Measurements from ENCODE around the gene SERPINI1. TPM values are rescaled to one million over a fixed set of nuclear protein-coding genes. Genes with fewer than 3 reads are reported as not detected.

The SERPINI1 gene
- polyA plus RNA-seq, 6 donors from 2014 or later = 35.3 to 61.8 (median 47.0) TPM

DNA sequence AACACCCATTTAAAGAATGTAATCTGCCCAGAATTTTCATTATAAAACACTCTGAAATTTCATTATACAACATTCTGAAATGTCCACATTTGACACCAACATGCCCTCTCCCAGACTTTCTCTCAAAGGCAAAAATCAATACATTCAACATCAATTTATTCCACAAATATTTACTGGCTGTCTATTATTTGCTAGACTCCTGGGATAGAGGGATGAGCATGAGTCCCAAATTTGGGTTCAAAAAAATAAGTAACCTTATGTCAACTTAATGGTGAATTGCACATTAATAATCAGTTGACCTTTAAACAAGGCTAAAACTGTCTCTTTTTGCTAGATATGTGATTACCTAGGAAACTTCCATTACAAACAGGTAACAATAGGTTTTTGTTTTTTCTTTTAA is 109.0 kb downstream of the SERPINI1 start:
- Mint-ChIP-seq H3K36me3 (no peaks in the 10 kb centered on the region), H3K4me1 (peaks cover 15 to 33% (median 33%) of the 10 kb centered on the region in 3 donors), H3K27me3 (no peaks in the 10 kb centered on the region), H3K27ac (peak overlapping the region; percentile 84 to 93 (median 88)), H3K4me3 (peak overlapping the region in 1 of 8 donors; percentile 64), H3K9me3 (peaks cover 0 to 5% (median 0%) of the 10 kb centered on the region in 7 donors)
- ATAC-seq (ENCODE audit: low read depth in 2 of 2) = no peak
- no peak for DNase-seq

GRCh38 chr3:167851171-167851570 is 115.7 kb downstream of the SERPINI1 start:
- no peak for DNase-seq
- Mint-ChIP-seq H3K27me3 (no peaks in the 10 kb centered on the region), H3K4me1 (no peaks in the 10 kb centered on the region), H3K36me3 (no peaks in the 10 kb centered on the region), H3K4me3 (no peak overlapping the region), H3K27ac (peak overlapping the region in 1 of 6 donors; percentile 82), H3K9me3 (peaks cover 0 to 5% (median 0%) of the 10 kb centered on the region in 7 donors)
- ATAC-seq (ENCODE audit: low read depth in 2 of 2) = no peak

DNA sequence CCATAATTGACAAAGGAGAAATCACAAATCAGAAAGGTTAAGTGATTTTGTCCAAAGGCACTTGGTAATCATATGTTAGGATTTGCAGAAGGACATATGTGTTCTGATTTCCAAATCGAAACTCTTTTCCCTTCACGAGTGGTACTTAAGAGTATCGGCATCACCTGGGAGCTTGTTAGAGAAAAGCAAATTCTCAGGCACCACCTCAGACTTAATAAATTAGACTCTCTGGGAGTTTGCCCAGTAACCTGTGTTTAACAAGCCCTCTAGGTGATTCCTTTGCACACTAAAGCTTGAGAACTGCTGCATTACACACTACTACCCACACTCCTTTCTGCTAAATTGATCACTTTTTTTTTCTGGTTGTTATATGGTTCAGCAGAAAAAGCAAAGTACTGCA is 116.2 kb downstream of the SERPINI1 start:
- no peaks in the 10 kb centered on the region for H3K4me1 Mint-ChIP-seq
- no peaks in the 10 kb centered on the region for H3K27me3 Mint-ChIP-seq
- no peak overlapping the region for H3K27ac Mint-ChIP-seq
- no peaks in the 10 kb centered on the region for H3K36me3 Mint-ChIP-seq
- H3K4me3 Mint-ChIP-seq = no peak overlapping the region
- ATAC-seq (ENCODE audit: low read depth in 2 of 2) (no peak), DNase-seq (no peak)
- peaks cover 0 to 5% (median 0%) of the 10 kb centered on the region in 7 donors for H3K9me3 Mint-ChIP-seq

DNA sequence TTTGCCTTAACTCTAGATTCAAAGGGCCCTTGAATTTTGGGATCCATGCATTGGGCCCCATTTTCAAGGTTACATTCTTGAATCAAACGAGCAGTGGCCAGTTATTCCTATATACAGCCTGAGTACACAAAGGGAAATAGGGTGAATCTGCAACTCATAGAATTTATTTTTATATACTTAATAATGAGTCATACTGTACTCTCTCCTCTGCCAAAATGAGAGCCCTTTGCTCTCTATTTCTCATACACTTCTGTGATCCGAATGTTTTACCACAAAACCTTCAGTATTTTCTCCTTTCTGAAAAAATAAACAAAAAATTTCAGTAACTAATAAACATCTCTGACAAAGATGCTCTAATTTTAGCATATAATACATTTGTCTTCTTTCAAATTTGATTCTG is 116.7 kb downstream of the SERPINI1 start:
- H3K36me3 Mint-ChIP-seq = no peaks in the 10 kb centered on the region
- DNase-seq = no peak
- no peak overlapping the region for H3K4me3 Mint-ChIP-seq
- H3K9me3 Mint-ChIP-seq = peaks cover 0 to 5% (median 0%) of the 10 kb centered on the region in 7 donors
- no peaks in the 10 kb centered on the region for H3K4me1 Mint-ChIP-seq
- H3K27me3 Mint-ChIP-seq = no peaks in the 10 kb centered on the region
- ATAC-seq (ENCODE audit: low read depth in 2 of 2) = no peak
- H3K27ac Mint-ChIP-seq = no peak overlapping the region

- H3K36me3 Mint-ChIP-seq = no peaks in the 10 kb centered on the region
- no peaks in the 10 kb centered on the region for H3K27me3 Mint-ChIP-seq
- DNase-seq = no peak
- no peak for ATAC-seq (ENCODE audit: low read depth in 2 of 2)
- no peak overlapping the region for H3K4me3 Mint-ChIP-seq
- H3K9me3 Mint-ChIP-seq = peaks cover 0 to 1% (median 0%) of the 10 kb centered on the region in 7 donors
- peak overlapping the region in 1 of 6 donors; percentile 6 for H3K27ac Mint-ChIP-seq
- H3K4me1 Mint-ChIP-seq = no peaks in the 10 kb centered on the region
Measured at GRCh38 chr3:167854063-167854462, 118.5 kb downstream of the SERPINI1 start.

DNA sequence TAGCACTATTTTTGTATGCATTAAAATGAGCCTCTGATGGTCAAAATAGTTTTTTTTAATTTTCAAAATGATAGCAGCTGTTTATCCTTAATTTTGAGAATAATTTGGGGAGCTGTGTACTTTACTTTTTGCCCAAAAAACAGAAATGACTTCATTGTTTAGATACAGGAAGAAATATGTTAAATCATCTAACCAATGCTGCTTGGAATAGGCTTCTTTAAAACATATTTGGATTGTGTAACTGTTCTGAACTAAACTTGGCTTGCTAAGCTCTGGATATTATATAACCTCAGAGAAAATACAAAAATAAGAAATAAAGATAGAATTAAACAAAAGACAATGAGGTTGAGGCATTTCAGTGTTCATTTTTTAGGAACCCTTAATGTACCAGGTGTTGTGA is 119.3 kb downstream of the SERPINI1 start:
- Mint-ChIP-seq H3K27me3 (no peaks in the 10 kb centered on the region), H3K4me3 (no peak overlapping the region), H3K9me3 (peaks cover 0 to 1% (median 0%) of the 10 kb centered on the region in 7 donors), H3K4me1 (peaks cover 0 to 7% (median 5%) of the 10 kb centered on the region in 3 donors), H3K27ac (no peak overlapping the region), H3K36me3 (no peaks in the 10 kb centered on the region)
- DNase-seq = no peak
- no peak for ATAC-seq (ENCODE audit: low read depth in 2 of 2)

DNA sequence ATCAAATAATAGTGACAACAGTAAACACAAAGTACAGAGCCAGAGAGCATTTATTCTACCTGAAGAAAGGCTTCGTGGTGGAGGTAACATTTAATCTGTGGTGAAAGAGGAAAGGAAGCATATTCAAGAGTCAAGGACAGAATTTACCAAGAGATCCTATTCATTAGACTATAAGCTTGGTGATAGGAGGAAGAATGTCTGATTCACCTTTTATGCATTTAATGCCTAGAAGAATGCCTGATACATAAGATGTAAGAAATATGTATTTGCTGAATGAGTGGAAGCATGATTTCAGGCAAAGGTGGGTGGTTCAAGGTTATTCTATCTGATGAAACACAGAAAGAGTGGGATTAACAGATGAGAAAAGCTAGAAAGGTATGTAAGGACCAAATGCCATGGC is 119.8 kb downstream of the SERPINI1 start:
- Mint-ChIP-seq H3K27me3 (no peaks in the 10 kb centered on the region), H3K9me3 (no peaks in the 10 kb centered on the region), H3K4me3 (no peak overlapping the region), H3K27ac (no peak overlapping the region), H3K4me1 (peaks cover 0 to 12% (median 8%) of the 10 kb centered on the region in 3 donors), H3K36me3 (no peaks in the 10 kb centered on the region)
- DNase-seq (no peak), ATAC-seq (ENCODE audit: low read depth in 2 of 2) (no peak)

DNA sequence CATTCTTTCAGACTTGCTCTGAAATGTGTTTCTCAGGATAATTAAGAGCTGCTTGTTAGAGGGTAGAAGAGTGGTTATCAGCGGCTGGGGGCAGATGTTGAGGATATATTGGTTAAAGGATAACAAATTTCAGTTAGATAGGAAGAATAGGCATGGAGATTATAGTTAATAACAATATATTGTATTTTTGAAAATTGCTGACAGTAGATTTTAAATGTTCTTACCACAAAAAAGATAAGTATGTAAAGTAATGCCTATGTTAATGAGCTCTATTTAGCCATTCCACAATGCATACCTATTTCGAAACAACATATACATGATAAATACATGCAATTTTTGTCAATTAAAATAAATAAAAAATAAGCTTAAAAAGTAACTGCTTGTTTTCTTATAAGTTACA is 123.3 kb downstream of the SERPINI1 start:
- Mint-ChIP-seq H3K4me1 (peaks cover 11 to 38% (median 27%) of the 10 kb centered on the region in 3 donors), H3K27me3 (no peaks in the 10 kb centered on the region), H3K4me3 (no peak overlapping the region), H3K9me3 (no peaks in the 10 kb centered on the region), H3K36me3 (no peaks in the 10 kb centered on the region), H3K27ac (no peak overlapping the region)
- no peak for DNase-seq
- ATAC-seq (ENCODE audit: low read depth in 2 of 2) = no peak

GRCh38 chr3:167859610-167860009 is 124.1 kb downstream of the SERPINI1 start:
- Mint-ChIP-seq H3K9me3 (no peaks in the 10 kb centered on the region), H3K36me3 (no peaks in the 10 kb centered on the region), H3K27ac (peak overlapping the region in 2 of 6 donors; percentile 52 to 63), H3K27me3 (no peaks in the 10 kb centered on the region), H3K4me1 (peaks cover 13 to 45% (median 34%) of the 10 kb centered on the region in 3 donors), H3K4me3 (peak overlapping the region in 2 of 8 donors; percentile 26 to 42)
- no peak for DNase-seq
- ATAC-seq (ENCODE audit: low read depth in 2 of 2) = peak in 1 of 2 donors; percentile 40

DNA sequence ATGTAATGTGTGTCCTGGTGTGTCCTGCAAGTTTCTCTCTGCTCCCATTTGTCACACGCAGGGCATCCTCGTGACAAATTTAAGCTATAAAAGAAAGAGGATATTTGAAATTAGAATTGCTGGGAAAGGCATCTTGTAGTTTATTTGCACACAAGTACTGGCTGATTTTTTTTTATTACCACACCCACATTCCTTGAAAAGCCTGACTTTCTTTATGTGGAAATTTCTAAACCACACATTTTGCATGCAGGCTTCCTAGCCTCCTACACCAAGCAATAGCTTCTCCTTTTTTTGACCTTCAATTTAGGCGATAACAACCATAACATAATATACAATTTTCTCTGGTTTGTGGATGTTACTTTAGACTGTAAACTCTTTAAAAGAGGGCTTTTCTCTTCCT is 126.1 kb downstream of the SERPINI1 start:
- no peak for DNase-seq
- H3K9me3 Mint-ChIP-seq = no peaks in the 10 kb centered on the region
- peaks cover 13 to 48% (median 37%) of the 10 kb centered on the region in 3 donors for H3K4me1 Mint-ChIP-seq
- H3K4me3 Mint-ChIP-seq = peak overlapping the region in 6 of 8 donors; percentile 35 to 77 (median 47)
- H3K27ac Mint-ChIP-seq = peak overlapping the region in 1 of 6 donors; percentile 56
- ATAC-seq (ENCODE audit: low read depth in 2 of 2) = peak; percentile 41 to 52
- H3K36me3 Mint-ChIP-seq = no peaks in the 10 kb centered on the region
- H3K27me3 Mint-ChIP-seq = no peaks in the 10 kb centered on the region

DNA sequence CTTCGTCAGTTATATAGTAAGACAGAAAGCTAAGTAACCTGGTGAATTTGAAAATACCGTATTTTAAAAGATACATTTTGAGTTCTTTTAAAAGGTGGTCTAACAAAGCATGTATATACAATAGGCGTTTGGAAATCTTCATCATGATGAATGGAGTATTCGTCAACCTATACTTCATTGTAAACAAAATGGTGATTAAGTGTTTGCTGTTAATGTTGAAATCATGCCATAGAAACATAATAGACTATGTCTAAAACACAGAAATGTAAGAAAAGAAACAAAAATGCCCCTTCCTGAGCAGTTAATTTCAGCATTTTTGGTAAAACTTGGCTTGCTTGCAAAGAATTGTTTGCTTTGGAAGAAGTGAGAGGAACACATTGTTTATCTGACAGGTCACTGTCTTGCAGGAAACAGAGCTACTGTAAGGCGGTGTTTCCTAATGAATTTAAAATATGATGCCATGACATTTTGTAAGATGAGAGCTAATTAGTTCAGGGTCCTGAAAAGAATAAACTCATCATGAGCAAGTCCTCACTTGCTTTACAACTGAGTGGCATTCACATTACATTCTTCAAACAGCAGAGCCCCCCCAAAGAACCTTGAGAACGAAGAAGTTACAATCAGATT is 126.7 kb downstream of the SERPINI1 start:
- ATAC-seq (ENCODE audit: low read depth in 2 of 2) = no peak

GRCh38 chr3:167863811-167864551 is 128.5 kb downstream of the SERPINI1 start:
- no peaks in the 10 kb centered on the region for H3K9me3 Mint-ChIP-seq
- H3K36me3 Mint-ChIP-seq = no peaks in the 10 kb centered on the region
- ATAC-seq (ENCODE audit: low read depth in 2 of 2) = peak in 1 of 2 donors; percentile 37
- H3K4me1 Mint-ChIP-seq = peaks cover 13 to 48% (median 37%) of the 10 kb centered on the region in 3 donors
- no peak overlapping the region for H3K4me3 Mint-ChIP-seq
- no peak for DNase-seq
- H3K27ac Mint-ChIP-seq = peak overlapping the region in 2 of 6 donors; percentile 73 to 76
- no peaks in the 10 kb centered on the region for H3K27me3 Mint-ChIP-seq

More for the DNA sequence above, 126.7 kb downstream of the SERPINI1 start:
- Mint-ChIP-seq H3K4me3 (peak overlapping the region in 5 of 8 donors; percentile 35 to 77 (median 46)), H3K36me3 (no peaks in the 10 kb centered on the region), H3K27ac (peak overlapping the region in 1 of 6 donors; percentile 8), H3K27me3 (no peaks in the 10 kb centered on the region), H3K4me1 (peaks cover 13 to 48% (median 37%) of the 10 kb centered on the region in 3 donors), H3K9me3 (no peaks in the 10 kb centered on the region)
- no peak for DNase-seq

GRCh38 chr3:167864552-167864874 is 129.0 kb downstream of the SERPINI1 start:
- Mint-ChIP-seq H3K4me1 (peaks cover 13 to 44% (median 35%) of the 10 kb centered on the region in 3 donors), H3K9me3 (no peaks in the 10 kb centered on the region), H3K27ac (peak overlapping the region in 2 of 6 donors; percentile 35 to 85), H3K4me3 (no peak overlapping the region), H3K27me3 (no peaks in the 10 kb centered on the region), H3K36me3 (no peaks in the 10 kb centered on the region)
- ATAC-seq (ENCODE audit: low read depth in 2 of 2) = no peak
- DNase-seq = no peak

- no peak overlapping the region for H3K4me3 Mint-ChIP-seq
Measured at GRCh38 chr3:167866331-167866730, 130.8 kb downstream of the SERPINI1 start.

More at GRCh38 chr3:167866331-167866730, 130.8 kb downstream of the SERPINI1 start:
- H3K36me3 Mint-ChIP-seq = no peaks in the 10 kb centered on the region
- ATAC-seq (ENCODE audit: low read depth in 2 of 2) (no peak), DNase-seq (no peak)
- H3K27me3 Mint-ChIP-seq = no peaks in the 10 kb centered on the region
- peaks cover 12 to 33% (median 28%) of the 10 kb centered on the region in 3 donors for H3K4me1 Mint-ChIP-seq
- no peaks in the 10 kb centered on the region for H3K9me3 Mint-ChIP-seq
- H3K27ac Mint-ChIP-seq = no peak overlapping the region
